A673 (cell line): ENCODE data around the gene TMEM89. TPM values are rescaled to one million over a fixed set of nuclear protein-coding genes. Genes with fewer than 3 reads are reported as not detected.

Experiments used
- BruUV-seq: library from RNA; stranded (reverse); fragments of 400-500 nt; replicated peaks from 2 replicates; lab custom pipeline; 2021; lab: Mats Ljungman, UMichigan
- CTCF ChIA-PET: fragments of 300-600 bp; sonication (Branson Sonifier 250); formaldehyde crosslinking; loops from one replicate; lab custom pipeline; 2022; ENCODE audit warnings: antibody characterized with exemption; lab: Charles Lee
- POLR2A ChIA-PET: fragments of 300-600 bp; sonication (Branson Sonifier 250); formaldehyde crosslinking; loops from one replicate; lab custom pipeline; 2022; ENCODE audit warnings: antibody characterized with exemption; ENCODE audit not compliant: low non-redundant PET; lab: Charles Lee
- DNase-seq: peaks from one replicate; pipeline ENCODE4 v3.0.0-alpha.2; 2015; ENCODE audit warnings: low spot score
- H3K27ac ChIP-seq: fragments of 200-600 bp; sonication (generic); 2 replicates; pipeline ENCODE4 v1.5.1; 2016; ENCODE audit warnings: mixed run types, low read depth, mild to moderate bottlenecking, mixed read lengths, antibody characterized with exemption, low read length; ENCODE audit not compliant: poor library complexity, severe bottlenecking
- H3K27me3 ChIP-seq: fragments of 200-600 bp; sonication (generic); replicated peaks from 2 replicates; pipeline ENCODE4 v1.6.1; 2017; ENCODE audit warnings: mixed run types, low read depth, mild to moderate bottlenecking, mixed read lengths, antibody characterized with exemption, low read length; ENCODE audit not compliant: insufficient read depth, poor library complexity
- H3K36me3 ChIP-seq: fragments of 200-600 bp; sonication (generic); 2 replicates; pipeline ENCODE4 v1.6.1; 2016; ENCODE audit warnings: mixed run types, mild to moderate bottlenecking, mixed read lengths, antibody characterized with exemption, low read length; ENCODE audit not compliant: insufficient read depth, poor library complexity, severe bottlenecking
- H3K4me1 ChIP-seq: fragments of 200-600 bp; sonication (generic); 2 replicates; pipeline ENCODE4 v1.6.1; 2017; ENCODE audit warnings: mixed run types, mild to moderate bottlenecking, mixed read lengths, antibody characterized with exemption, low read length; ENCODE audit not compliant: insufficient read depth, poor library complexity, severe bottlenecking
- H3K4me3 ChIP-seq: fragments of 200-600 bp; sonication (generic); 2 replicates; pipeline ENCODE4 v1.5.1; 2016; ENCODE audit warnings: low read depth, mixed run types, mild to moderate bottlenecking, mixed read lengths, low read length; ENCODE audit not compliant: poor library complexity, severe bottlenecking
- H3K9me3 ChIP-seq: fragments of 200-600 bp; sonication (generic); 2 replicates; pipeline ENCODE4 v1.6.1; 2016; ENCODE audit warnings: mixed run types, low read depth, mild to moderate bottlenecking, mixed read lengths, antibody characterized with exemption, low read length; ENCODE audit not compliant: poor library complexity, severe bottlenecking
- CTCF ChIP-seq: fragments of 300-800, 200-600 bp; sonication (generic); conservative IDR thresholded peaks from 2 replicates; pipeline ENCODE4 v1.5.1; 2017; ENCODE audit warnings: low read depth, mild to moderate bottlenecking, antibody characterized with exemption, low read length, moderate library complexity, mixed read lengths
- EZH2 ChIP-seq: fragments of 200-600 bp; sonication (generic); IDR thresholded peaks from 2 replicates; pipeline ENCODE4 v1.6.1; 2017; ENCODE audit warnings: borderline replicate concordance, low read depth, mild to moderate bottlenecking, mixed read lengths, antibody characterized with exemption, low read length; ENCODE audit not compliant: poor library complexity, severe bottlenecking
- intact Hi-C: fragments of 100-400 bp; cut with micrococcal nuclease; formaldehyde crosslinking; loops from one replicate; pipeline ENCODE4 v1.10.0; 2022; ENCODE audit not compliant: unreplicated experiment
- total RNA-seq: library from RNA; stranded (reverse); gene quantifications from 2 replicates; pipeline ENCODE4 v1.2.3, GENCODE V29; 2021

Gene TMEM89
- total RNA-seq, 1 experiment from 2014 or later: not detected

DNA sequence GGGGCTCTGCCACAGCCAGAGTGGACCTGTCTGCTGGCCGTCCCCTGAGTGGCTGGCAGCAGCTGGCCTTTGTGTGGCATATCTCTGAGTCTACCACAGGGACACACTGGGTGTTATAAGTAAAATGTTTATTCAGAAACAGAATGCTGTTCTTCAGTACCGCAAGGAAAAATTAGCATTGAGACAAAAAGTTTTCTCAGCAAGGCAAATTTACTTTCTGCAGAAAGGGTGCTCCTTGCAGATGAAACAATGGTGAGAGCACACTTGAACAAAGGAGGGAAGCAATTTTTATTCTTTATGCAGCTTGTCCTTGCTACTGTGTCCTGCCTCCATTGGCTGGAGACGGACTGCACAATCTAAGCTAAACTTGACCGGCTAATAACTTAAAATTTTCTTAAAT lies 4.0 kb downstream of the TMEM89 start:
- Histone ChIP-seq H3K27me3 (no peaks in the 10 kb centered on the region), H3K4me1 (no peaks in the 10 kb centered on the region), H3K9me3 (no peaks in the 10 kb centered on the region), H3K27ac (no peak overlapping the region), H3K4me3 (no peak overlapping the region), H3K36me3 (no peaks in the 10 kb centered on the region)
- TF ChIP-seq CTCF (no peak), EZH2 (no peak)
- ChIA-PET CTCF (no interaction called here), POLR2A (no interaction called here)
- DNase-seq: no peak
- intact Hi-C loops: no loop called here
- BruUV-seq: no TSS peak

- intact Hi-C loops: no loop called here
- CTCF ChIA-PET: interaction anchor here (0.6 kb wide), 1 partner anchor 10 kb away, joined by 3 read pairs; no protein-coding TSS in a partner anchor
These were observed 7.5 kb downstream of the TMEM89 start for GRCh38 chr3:48614044-48614443.

DNA sequence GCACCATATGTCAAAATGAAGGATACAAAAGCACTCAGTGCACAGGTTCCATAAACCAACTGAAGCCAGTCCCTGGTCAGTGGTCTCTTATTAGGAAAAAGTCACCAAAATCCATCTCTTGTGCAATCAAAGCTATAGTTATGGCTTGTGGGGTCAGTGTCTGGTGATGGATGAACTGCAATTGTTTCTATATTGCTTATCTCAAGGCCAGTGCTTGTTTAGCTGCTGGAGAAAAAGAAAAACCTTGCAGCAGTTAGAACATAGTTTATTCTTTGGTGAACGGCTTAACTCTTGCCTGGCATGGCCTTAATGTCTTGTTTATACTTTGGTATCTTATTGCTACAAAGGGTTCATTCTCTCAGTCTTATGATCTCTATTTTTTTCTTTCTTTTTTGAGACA lies 9.3 kb downstream of the TMEM89 start:
- H3K36me3 ChIP-seq: no peaks in the 10 kb centered on the region
- POLR2A ChIA-PET: no interaction called here

More at GRCh38 chr3:48614044-48614443, 7.5 kb downstream of the TMEM89 start:
- Histone ChIP-seq H3K4me1 (no peaks in the 10 kb centered on the region), H3K27me3 (no peaks in the 10 kb centered on the region), H3K27ac (no peak overlapping the region), H3K4me3 (no peak overlapping the region), H3K36me3 (no peaks in the 10 kb centered on the region), H3K9me3 (no peaks in the 10 kb centered on the region)
- DNase-seq: no peak
- TF ChIP-seq CTCF: no peak
- TF ChIP-seq EZH2: no peak
- POLR2A ChIA-PET: no interaction called here
- BruUV-seq: no TSS peak

More for the DNA sequence above, 9.3 kb downstream of the TMEM89 start:
- H3K4me1 ChIP-seq: peaks cover 6% of the 10 kb centered on the region
- DNase-seq: no peak
- no peak overlapping the region for H3K27ac ChIP-seq
- no peak for TF ChIP-seq EZH2
- TF ChIP-seq CTCF: no peak
- intact Hi-C loops: no loop called here
- no TSS peak for BruUV-seq
- no peaks in the 10 kb centered on the region for H3K9me3 ChIP-seq
- H3K4me3 ChIP-seq: no peak overlapping the region
- no peaks in the 10 kb centered on the region for H3K27me3 ChIP-seq
- CTCF ChIA-PET: no interaction called here
